ENCODE data around the gene PRODH2. TPM values are rescaled to one million over a fixed set of nuclear protein-coding genes. Genes with fewer than 3 reads are reported as not detected.

Gene PRODH2
- total and polyA plus RNA-seq, 2 of the 13 experiments (the other 11 are each of a cell fraction or from before 2014, with no cell fraction given): 86.7 to 118 TPM

DNA sequence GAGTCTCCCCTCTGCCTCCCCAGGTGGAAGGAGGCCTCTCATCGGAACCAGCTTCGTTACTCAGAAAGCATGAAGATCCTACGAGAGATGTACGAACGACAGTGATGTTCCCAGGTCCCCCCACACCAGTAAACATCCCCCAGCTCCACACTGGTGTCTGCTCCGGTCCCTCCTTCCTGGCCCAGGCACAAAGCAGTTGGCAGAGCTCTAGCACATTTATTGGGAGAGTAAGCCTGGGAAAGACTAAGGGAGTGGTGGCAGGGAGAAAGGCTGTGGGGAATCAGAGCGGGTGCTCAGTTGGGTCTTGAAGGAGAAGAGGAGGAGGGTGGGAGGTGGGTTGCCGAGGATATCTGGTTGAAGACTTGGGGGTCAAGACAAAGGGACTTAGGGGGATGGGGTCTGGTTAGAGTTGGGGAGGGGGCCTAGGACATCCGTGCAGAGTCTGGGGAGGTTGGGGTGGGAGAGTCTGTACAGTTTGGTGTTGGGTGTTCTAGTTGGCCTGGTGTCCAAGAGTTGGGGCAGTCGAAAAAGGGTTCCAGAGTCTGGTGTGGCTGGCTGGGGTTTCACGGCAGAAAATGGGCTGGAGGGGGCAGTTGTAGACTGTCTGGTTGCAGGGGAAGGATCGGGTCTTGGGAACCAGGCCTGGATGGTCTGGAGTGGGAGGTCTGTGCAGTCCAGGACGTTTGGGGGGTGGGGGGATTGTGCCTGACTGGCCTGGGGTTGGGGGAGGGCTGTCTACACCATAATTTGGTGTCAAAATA is 58.1 kb downstream of the PRODH2 start:
- ChIA-PET CTCF (ENCODE audit: low intra/inter-chr PET ratio, low total read pairs) (no interaction called here), POLR2A (no interaction called here)
- BruUV-seq (replicated peaks): no TSS peak
- H4K20me1 ChIP-seq (ENCODE audit: insufficient read depth, low read length): no peaks in the 10 kb centered on the region
- intact Hi-C loops (cut with micrococcal nuclease; ENCODE audit: unreplicated experiment) (no loop called here), in situ Hi-C loops (cut with HindIII; ENCODE audit: extremely low pct_ligation_motif_present, low pct_unique_long_range_greater_than_20kb) (no loop called here)
- ATAC-seq (no peak), DNase-seq (ENCODE audit: low spot score) (no peak), FAIRE-seq (no peak)
- TF ChIP-seq SKIL (CRISPR knock-in tag; IDR thresholded peaks at IDR 0.05; ENCODE audit: borderline replicate concordance) (no peak), ZNF431 (CRISPR knock-in tag; IDR thresholded peaks at IDR 0.05; ENCODE audit: borderline replicate concordance, low read depth) (no peak), EHMT2 (IDR thresholded peaks at IDR 0.05; ENCODE audit: borderline replicate concordance, low read depth, low read length) (no peak), ARNT2 (CRISPR knock-in tag; IDR thresholded peaks at IDR 0.05; ENCODE audit: low read depth) (no peak), ZBTB4 (CRISPR knock-in tag; IDR thresholded peaks at IDR 0.05; ENCODE audit: borderline replicate concordance) (no peak), ZBTB49 (CRISPR knock-in tag; IDR thresholded peaks at IDR 0.05; ENCODE audit: borderline replicate concordance) (no peak), JARID2 (CRISPR knock-in tag; IDR thresholded peaks at IDR 0.05; ENCODE audit: insufficient replicate concordance) (no peak), ZNF552 (CRISPR knock-in tag; IDR thresholded peaks at IDR 0.05; ENCODE audit: borderline replicate concordance) (no peak), MBNL3 (CRISPR knock-in tag; conservative IDR thresholded peaks at IDR 0.05) (no peak)
- no peak overlapping the region for H3K4me2 ChIP-seq (ENCODE audit: low read depth, low read length)
- H3K4me3 ChIP-seq (replicated peaks in 1 of 3; ENCODE audit: insufficient read depth in 1 of 3, low read depth in 2 of 3, low read length in 3 of 3): no peak overlapping the region
- H3K79me2 ChIP-seq (ENCODE audit: insufficient read depth, low read length): peaks cover 5% of the 10 kb centered on the region
- WGBS (ENCODE audit: low lambda C conversion rate): 87% methylated on average over 13 of the region's 13 CpGs
- no peak overlapping the region for H3K9ac ChIP-seq (ENCODE audit: insufficient read depth, low read depth, low read length)
- H3K27ac ChIP-seq (ENCODE audit: extremely low read length, insufficient read depth, low read length): no peak overlapping the region
- no peak overlapping the region for H2AFZ ChIP-seq (ENCODE audit: low read length)
- H3K27me3 ChIP-seq (ENCODE audit: control insufficient read depth in 1 of 2, insufficient read depth in 2 of 2, low read length in 2 of 2): no peaks in the 10 kb centered on the region
- H3K9me3 ChIP-seq (ENCODE audit: low read length): no peaks in the 10 kb centered on the region
- H3K36me3 ChIP-seq (replicated peaks in 1 of 2; ENCODE audit: control insufficient read depth in 1 of 2, insufficient read depth in 2 of 2, low read length in 2 of 2): peaks cover 3 to 21% of the 10 kb centered on the region in 2 experiments; a peak in 3 of 5 replicates
- H3K4me1 ChIP-seq (ENCODE audit: insufficient read depth, low read length): peaks cover 23% of the 10 kb centered on the region
